HG02870 (cell line): ENCODE measurements around the gene BTBD3.

Experiments used
- ATAC-seq: cut with Tn5 transposase; IDR thresholded peaks from one replicate; pipeline ENCODE4 v1.9.1; 2021; ENCODE audit warnings: mild to moderate bottlenecking, moderate library complexity; ENCODE audit not compliant: unreplicated experiment

The BTBD3 gene

DNA sequence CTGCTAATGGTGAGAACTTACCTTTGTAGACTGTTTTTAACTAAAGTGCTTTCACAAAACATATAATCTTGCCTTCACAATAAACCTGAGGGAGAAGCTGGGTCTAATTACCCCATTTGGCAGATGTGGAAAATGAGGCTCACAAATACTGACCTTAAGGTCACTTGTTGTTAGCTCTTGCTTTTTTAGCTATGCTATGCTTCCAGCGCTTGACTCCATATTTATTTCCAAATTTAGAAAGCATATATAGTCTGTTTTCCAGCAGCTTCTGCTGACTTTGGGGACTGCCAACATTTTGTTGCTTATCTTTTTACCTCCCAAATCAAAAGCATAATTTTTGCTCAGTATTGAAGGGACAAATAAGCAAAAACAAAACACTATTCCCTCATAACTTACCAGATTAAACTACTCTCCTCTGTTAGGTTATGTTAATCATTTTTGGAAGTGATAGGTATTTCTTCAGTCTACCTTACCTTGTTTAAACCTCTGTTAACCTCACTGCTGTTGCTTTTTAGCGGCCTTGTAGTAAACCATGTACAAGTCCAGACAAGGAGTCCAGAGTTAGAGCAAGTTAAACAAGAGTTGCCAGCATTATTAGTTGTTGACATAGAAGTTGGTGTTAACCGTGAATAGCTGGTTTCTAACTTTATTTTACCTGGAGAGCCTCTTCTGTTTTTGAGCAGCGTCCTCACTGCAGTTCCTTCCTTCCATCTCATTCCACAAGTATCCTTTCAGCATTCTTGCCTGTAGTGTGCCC lies 4.9 kb upstream of the BTBD3 start:
- ATAC-seq = no peak

DNA sequence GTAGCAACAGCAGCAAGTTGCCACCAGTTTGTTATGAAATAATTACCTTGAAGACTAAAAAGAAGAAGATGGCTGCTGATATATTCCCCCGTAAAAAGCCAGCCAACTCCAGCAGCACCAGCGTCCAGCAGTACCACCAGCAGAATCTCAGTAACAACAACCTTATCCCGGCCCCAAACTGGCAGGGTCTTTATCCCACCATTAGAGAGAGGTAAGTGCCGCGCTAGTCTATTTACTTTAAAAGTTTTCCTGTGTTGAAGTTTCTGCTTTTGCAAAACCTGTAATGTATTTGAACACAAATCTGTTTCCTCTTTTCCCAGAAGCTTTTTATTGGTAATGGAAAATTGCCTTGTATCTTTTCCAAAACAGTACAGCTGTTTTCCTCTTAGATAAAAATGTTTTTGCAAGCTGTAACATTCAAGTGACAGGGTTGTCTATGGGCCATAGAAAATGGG lies 725 bp downstream of the BTBD3 start:
- no peak for ATAC-seq

DNA sequence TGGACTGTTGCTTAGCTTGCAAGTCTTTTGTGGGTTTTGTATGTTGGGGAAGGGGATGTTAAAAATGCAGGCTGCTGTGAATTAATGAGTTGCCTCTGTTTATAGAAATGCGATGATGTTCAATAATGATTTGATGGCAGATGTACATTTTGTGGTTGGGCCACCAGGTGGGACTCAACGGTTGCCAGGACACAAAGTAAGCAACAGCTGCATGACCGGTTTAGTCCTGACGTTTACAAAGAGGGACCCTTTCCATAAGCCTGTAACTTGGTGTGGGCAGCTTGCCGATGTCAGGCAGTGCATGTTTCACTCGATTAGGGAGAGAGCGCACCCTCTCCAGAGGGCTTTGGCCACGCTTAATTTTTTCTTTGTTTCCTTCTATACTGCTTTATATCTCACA lies 1.3 kb downstream of the BTBD3 start:
- ATAC-seq = no peak

DNA sequence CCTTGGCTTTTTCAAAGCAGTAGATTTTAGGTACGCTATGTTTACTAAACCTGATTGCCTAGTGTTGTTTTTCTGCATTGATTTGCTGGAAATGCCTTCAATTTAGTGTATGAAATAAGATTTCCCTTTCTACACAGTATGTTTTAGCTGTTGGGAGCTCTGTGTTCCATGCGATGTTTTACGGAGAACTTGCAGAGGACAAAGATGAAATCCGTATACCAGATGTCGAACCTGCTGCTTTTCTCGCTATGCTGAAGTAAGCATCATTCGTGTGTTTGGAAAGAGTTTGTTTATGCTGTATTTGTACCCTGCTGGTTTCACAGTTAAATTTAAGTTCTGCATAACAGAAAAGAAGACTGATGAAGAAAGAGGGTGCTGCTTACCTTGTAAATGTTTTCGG lies 1.9 kb downstream of the BTBD3 start:
- ATAC-seq = no peak

DNA sequence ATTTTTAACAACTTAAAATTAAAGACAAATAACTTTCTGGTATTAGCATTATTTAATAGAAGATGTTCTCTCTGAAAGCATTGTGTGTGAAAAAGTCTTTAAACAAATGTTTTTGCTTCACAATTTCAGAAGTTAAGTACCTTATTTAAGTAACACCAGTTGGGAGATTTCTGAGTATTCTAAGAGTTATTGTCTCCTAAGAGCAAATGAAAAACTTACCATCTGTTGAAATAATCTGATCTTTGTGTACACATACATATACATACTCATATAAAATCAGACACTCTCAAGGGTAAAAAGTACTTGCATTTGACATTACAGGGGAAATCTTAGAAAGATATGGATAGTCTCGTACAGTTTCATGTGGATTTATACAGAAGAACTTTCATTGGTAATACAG lies 2.4 kb downstream of the BTBD3 start:
- no peak for ATAC-seq

DNA sequence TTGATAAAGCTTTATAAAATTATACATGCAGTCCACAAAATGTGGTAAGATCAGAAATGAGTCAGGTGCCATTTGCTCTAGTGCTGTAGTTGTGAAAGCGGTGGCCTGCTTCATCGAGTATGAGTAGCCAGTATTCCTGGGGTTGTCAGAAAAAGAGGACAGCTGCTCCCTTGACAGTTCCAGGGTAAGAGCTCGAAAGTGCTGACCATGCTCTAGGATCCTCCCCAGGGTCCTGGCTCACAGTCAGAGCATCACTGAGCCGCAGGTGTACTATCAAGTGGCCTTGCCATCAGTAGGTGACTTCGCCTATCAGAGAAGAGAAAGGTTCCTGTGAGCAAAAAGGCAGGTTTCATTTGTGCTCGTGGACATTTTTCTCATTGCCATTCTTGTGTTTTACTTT lies 3.6 kb downstream of the BTBD3 start:
- ATAC-seq = no peak

DNA sequence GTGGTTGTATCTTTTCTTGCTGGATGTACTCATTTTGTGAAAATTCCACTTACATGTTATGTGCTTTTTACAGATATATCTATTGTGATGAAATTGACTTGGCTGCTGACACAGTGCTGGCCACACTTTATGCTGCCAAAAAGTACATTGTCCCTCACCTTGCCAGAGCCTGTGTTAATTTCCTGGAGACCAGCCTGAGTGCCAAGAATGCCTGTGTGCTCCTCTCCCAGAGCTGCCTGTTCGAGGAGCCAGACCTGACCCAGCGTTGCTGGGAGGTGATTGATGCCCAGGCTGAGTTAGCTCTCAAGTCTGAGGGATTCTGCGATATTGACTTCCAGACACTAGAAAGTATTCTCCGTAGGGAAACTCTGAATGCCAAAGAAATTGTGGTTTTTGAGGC lies 4.9 kb downstream of the BTBD3 start:
- ATAC-seq = no peak

DNA sequence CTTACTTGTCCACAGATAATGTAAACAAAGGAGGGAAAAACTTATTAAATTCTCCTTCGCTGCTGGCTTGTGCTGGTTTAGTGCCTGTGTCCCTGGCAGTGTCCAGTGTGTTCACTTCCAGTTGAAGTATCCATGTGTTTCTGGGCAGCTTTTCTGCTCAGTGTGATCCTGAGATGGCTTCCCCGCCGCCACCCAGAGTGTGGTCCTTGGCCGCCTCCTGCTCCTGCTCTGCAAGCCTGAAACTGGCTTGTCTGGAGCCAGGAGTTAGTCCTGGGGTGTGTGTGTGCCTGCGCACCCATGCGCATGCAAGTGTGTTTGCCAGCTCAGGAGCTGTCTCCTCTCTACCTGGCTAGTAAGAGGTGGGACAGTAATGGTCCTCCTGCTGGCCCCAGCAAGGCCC lies 7.2 kb downstream of the BTBD3 start:
- no peak for ATAC-seq

DNA sequence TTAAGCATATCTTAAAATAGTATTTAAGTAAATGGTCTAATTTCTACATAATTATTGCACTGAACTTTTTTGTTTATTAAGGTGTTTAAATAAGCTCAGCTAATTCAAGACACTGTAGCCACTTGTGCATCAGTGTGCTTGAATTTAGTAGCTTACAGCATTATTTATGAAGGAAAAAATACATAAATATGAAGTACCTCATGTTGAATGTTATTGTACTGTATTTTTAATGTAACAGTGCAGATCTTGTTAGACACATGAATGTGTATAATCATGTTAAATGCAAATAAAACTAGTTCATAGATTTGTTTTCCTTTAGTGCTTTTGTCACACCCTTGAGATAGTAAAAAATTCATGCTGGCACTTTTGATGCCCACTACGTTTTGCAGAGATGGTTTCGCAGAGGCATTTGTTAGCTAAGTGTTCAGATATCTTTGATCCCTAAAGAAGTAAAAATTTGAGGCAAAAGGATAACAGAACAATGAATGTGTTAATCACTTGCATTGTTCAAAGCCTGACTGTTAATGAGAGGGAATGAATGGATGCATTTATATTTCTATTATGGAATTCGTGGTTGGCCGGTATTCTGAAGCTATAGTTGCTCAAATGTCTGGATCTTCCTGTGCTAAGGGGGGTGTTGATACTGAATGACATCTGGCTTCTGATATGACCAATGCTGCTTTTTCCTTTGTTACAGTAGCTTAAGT lies 8.8 kb downstream of the BTBD3 start:
- no peak for ATAC-seq

DNA sequence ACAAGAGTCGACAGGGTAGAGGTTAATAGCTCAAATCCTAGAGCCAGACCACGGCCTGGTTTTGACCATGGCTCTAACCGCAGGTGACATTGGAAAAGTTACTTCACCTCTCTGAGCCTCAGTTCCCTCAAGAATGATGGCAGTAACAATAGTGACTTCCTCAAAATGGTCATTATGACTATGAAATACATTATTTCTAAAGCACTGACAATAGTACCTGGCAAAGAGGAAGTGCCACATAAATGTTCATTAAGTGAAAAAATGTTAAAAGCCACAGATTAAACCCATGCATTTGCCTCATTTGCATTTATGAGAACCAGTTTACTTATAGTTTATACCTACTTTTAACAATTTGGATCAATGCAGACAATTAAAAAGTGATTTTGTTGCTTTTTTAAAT lies 12.3 kb downstream of the BTBD3 start:
- ATAC-seq = no peak

DNA sequence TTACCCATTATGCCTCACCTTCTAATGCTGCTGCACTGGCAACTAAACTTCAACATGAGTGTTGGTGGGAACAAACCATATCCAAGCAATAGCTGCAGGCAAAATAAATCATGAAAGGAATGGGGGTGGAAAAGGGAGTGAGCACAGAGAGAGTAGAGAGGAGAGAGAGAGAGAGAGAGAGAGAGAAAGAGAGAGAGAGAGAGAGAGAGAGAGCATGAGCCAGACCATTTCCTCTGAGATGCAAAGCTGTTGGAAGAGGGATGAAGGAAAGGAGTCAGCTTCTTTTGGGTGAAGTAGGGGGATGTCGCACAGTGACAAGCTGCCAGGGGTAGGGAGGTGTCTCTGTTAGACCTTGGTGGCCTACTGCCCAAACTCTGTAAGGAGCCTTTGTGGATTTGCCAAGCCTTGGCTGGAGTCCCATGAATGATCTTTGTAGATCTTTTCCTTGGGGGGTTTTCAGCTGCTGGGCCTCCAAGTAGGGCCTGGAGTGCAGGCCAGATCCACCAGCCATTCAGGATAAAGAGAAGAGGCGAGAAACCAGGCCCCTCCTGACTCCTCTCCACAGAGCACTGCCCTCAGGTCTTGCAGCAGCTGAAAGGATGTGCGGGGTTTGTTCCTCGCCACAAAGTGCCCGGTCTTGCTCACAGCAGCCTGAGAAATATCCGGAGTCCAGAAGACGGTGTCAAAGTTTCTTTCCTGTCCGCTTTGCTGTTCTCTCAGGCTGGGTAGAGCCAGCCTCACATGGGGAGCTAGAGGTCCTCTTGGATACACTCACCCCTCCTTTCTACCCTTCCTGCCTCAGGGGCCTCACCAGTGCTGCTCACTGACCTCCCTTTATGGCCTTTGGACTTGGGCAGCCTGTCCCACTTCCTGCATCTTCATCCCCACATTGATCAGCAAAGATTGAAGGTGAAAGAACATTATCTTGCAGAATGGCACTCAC lies 17.8 kb downstream of the BTBD3 start:
- ATAC-seq = no peak

DNA sequence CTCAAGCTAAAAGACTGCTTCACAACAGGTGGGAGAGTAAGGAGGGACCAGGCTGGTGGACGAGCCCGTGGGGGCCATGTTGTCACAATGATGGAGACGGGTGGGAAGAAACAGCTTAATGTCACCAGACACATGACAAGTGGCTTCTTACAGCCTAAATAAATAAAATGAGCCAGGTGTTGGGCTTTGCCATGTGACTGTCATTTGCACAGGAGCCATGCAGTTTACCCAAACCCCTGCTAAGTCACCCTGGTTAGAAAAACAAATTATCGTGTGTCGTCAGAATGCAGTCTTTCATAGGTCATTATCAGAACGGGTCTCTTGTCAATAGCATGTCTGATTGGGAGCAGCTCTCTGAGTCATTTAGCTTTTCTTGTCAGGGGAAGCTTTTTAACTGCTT lies 18.5 kb downstream of the BTBD3 start:
- ATAC-seq = no peak

DNA sequence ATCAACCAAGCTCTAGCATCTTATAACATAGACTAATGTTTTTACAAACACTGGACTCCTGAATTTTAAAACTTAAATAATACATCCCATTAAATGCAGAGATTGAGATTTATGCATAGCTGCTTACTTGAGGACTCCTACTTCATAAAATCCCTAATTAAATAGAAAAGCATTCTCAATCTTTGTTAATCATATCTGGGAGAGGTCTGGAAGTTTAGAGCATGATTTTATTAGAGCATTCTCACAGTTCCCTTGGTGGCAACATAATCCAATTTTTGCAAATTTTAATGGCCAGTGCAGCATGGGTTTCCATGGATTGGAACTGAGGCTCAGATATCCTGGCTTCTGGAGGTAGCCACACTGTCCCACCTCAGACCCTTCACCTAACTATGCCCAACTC lies 19.5 kb downstream of the BTBD3 start:
- ATAC-seq = no peak

DNA sequence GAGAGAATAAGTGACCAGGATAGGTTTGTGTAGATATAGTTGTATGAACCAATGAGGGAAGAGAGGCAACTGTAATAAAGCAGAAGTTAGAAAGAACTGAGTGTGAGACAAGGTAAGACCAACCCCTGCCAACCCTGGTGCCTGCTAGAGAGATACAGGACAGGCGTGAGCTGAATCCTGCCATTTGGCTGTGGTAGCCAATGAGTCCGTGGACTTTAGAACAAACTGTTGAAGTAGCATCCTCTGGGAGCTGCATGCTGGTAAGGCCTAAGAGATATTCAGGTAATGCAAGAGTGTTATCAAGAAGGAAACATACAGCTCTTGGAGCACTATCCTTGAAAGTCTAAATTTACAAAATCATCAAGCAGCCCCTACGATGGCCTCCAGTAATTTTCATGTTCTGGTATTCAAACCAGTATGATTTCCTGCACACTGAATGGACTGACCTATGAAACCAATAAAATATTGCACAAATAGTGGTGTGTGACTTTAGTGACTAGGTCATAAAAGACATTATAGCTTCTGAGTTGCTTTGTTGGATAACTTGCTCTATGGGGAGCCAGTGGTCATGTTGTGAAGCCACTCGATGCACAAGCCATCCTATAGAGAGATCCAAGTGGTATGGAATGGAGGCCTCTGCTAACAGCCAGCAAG lies 24.0 kb downstream of the BTBD3 start:
- no peak for ATAC-seq

DNA sequence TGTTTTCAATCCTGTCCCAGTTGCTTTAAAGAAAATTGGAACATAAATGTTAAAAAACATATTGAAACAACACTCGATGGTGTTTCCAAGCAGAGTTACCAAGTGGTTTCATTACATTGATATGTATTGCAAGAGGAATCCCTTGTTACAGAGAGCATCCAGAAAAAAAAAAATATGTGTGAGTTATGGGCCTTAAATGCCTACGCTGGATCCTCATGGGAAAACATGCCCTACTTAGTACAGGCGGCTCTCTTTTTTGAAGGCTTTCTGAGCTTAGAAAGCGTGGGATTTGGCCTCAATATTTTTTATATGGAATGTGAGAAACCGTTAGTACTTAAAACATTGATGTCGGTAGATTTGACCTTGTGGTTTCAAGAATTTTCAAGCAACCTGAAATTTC lies 26.1 kb downstream of the BTBD3 start:
- no peak for ATAC-seq

DNA sequence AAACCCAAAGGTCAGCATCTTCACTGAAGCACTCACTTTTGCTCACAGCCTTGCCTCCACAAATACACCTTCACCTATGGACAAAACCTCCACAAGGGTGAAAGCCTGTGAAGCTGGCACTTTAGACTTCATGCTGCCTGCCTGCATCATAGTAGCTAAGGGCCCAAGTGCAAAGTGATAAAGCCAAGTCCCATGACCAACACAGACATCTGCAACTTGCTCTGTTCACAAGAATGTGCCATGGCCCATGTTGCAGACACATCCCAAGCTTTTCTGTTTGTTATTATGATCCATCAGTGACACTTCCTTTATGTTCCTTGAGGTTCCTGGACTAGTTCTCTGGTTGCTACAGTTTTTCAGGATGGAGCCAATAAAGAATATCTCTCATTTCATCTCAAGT lies 31.1 kb downstream of the BTBD3 start:
- ATAC-seq = no peak

DNA sequence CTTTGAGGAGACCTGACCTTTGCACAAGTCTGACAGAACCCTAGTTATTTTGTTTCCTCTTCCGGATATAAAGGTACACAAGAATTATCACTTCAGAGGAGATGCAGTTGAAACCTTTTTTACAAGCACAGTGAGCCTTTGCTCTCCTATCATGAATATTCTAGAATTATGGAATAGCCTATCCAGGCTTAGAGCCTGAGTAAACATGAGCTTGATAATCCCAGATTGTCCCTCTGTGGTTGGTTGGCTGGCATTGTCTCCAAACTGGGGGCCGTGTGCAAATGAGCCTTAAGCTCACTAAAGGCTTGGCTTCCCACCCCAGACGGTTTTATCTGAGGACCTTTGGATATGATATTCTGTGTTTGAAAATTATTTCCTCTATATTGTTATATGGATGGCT lies 32.0 kb downstream of the BTBD3 start:
- ATAC-seq = no peak

DNA sequence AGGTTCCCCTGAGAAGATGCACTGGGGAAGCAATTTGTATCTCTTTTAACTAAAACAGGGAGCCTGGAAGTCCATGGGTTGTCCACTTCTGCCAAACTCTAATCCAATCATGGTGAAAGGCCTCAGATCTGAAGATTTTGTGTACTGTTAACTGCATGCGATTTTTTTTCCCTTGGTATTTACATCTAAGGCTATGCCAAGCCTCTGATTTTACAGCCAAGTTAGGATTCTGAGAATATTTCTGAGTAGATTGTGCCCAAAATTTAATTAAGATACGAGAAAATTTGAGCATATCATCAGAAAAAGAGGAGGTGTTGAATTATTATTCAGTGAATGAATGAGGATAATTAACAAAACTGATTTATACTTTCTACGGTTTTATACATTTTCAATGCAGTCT lies 34.0 kb downstream of the BTBD3 start:
- ATAC-seq = no peak

DNA sequence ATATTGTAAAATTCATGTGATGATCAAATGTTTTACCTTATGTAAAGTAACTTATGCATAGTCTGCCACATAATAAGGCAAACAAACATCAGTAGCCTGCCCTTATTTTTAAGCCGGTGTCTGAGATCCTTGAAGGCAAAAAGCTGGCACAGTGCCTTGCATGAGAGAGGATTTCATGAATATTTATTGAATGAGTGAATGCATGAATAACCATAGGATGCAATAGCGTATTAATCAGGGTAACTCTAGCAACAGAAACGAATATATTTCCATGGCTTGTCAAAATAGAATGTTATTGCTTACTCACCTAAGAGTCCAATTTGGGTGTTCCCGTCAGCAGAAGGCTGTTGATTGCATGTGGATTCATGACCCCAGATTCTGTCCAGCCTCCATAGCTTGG lies 34.9 kb downstream of the BTBD3 start:
- no peak for ATAC-seq

DNA sequence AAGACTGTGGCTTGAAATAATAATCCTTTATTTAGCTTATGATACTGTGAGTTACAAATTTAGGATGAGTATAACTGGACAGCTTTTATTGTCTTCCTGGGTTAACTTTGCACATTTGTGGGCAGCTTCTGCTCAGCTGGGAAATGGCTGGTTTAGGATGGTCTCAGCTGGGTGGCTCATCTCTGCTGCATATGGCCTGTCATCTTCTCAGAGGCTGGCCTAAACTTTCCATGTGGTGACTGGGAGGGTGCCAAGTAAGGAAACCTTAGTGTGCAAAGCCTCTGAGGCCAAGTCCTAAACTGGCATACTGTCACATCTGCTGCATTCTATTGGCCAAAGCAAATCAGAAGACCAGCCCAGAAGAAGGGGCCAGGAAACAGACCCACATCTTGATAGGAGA lies 40.2 kb downstream of the BTBD3 start:
- ATAC-seq = no peak

DNA sequence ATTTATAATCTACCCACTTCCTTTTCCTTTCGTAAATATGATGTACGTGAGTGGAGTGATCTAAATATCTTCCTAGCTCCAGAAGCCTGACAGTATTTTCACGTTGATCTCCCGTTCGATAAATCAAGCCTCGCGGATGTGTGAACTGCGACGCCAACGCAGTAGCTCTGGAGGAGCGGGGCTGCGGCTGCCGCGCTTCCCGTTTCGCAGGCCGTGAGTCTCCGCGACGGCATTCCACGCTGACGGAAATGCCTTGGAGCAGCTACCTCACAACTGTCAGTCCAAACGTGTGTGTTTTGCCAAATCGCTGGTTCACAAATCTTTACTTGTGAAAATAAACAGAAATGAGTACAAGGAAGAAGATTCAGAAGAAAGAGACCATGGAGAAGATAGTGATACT lies 41.2 kb downstream of the BTBD3 start:
- no peak for ATAC-seq
